NCI-H446 treated with DMSO at 0.1 percent for 48 hours (cell line): ENCODE data around the gene ZNF738.

ENCODE experiments used
- DNase-seq: peaks from one replicate; lab custom pipeline; 2025; lab: John Stamatoyannopoulos, UW

The ZNF738 gene

GRCh38 chr19:21423057-21424041 is 64.5 kb downstream of the ZNF738 start:
- no peak for DNase-seq
